GM10847 (cell line): ENCODE measurements around the gene PIP5K1C.

ENCODE experiments used
- POLR2A ChIP-seq: IDR thresholded peaks from 2 replicates; pipeline ENCODE4 v1.6.1; 2011; ENCODE audit not compliant: insufficient read length; ENCODE audit errors: extremely low read depth

The PIP5K1C gene

DNA sequence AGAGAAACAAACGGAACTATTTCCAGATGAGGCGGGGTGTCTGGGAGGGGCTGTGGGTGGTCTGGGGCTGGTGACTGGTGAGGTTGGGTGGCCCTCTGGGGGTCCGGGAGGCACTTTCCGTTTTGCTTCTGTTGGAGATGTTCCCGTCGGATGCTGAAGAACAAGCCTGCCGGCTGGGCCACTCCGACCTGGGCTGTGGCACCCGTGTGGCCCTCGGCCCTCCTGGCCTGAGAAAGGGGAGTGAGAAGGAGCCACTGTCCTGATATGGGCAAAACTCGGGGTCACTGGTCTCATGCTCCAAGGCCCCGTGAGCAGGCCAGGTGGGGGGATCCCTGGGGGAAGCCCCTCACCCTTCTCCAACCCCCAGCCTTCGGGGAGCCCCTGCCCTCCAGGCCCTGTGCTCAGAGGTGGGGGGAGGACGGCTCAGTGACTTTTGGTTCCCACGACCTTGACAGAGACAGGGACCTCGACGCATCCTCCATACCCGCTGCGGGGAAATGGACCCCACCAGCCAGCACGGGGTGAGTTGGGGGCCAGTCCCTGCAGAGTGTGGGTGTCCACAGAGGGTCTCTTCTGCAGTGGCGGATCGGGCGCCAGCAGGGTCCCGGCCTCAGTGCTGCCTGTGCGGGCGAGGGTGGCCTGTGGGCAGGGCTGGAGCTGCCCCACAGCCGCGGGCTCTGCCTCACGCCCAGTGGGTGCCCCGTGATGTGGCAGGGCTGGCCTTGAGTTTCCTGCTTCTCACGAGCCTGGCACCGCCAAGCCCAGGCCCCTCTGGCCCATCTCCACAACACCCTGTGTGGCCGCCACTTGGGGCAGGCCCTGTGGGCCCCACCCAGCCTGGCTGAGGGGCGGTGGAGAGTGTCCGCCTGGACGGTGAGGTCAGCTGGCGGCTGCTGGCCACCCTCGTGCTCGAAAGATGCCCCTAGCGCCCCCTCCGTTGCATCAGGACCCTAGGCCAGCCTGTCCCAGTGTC, 89.2 kb downstream of the PIP5K1C start:
- TF ChIP-seq POLR2A = no peak

DNA sequence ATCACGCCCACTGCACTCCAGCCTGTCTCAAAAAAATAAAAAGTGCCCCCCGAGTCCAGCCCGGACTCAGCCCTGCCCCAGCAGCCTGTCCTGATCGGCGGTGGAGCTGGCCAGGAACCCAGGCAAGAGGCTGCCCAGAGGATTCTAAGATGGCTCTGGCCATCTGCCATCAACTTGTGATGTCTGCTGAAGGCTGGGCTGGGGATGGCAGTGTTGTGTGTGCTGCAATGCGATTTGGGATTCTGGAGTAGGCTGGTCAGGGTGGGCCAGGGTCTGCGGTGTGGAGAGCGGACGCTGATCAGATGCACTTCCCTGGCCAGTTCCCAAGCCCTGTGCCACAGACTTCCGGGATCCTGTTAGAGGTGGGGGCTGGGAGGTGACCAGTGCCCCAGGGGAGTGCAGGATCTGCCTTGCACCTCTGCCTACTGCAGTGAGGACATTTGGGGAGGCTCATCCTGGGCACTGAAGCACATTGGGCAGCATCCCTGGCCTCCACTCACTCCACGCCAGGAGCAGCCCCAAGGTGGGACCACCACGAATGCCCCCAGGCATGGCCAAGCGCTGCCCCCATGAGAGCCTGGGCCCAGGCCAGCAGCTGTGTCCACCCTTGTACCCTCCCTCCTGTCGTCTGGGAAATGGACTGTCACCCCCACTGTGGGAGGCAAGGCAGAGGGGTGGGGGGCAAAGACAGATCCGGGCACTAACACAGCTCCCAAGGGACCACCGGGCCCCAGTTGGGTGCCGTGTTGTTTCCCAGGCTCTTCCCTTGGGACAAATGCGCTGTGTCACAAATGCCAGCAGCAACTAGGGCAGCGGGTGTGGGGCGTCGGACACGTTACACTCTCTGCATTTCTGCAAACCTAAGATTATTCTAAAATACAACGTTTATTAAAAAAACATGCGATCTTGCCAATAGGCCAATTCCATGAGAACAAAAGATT, 90.2 kb downstream of the PIP5K1C start:
- no peak for TF ChIP-seq POLR2A

DNA sequence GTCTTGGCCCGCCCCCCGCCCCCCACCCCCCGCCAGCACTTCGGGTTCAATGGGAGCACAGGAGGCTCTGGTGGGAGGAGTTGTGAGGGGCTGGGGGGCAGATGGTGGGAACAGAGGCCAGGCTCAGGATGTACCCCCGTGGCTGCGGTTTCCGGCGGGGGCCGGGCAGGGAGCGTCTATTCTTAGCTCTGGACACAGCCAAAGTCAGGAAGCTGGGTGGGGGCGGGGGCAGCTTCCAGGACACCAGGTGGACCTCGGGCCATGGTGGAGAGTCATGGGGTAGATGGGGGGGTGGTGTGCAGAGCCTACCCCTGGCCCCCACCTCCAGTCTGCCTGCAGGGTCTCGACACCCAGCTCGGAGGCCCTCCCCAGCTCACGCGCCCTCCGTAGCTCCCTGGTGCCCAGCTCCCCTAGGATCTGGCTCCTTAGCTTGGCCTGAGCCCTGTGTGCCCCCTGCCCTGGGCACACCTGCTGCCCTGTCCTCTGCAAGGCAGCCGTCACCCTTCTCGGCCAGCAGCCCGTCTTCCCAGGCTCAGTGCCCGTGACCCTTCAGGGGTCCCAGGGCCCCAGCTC, 91.4 kb downstream of the PIP5K1C start:
- no peak for TF ChIP-seq POLR2A

DNA sequence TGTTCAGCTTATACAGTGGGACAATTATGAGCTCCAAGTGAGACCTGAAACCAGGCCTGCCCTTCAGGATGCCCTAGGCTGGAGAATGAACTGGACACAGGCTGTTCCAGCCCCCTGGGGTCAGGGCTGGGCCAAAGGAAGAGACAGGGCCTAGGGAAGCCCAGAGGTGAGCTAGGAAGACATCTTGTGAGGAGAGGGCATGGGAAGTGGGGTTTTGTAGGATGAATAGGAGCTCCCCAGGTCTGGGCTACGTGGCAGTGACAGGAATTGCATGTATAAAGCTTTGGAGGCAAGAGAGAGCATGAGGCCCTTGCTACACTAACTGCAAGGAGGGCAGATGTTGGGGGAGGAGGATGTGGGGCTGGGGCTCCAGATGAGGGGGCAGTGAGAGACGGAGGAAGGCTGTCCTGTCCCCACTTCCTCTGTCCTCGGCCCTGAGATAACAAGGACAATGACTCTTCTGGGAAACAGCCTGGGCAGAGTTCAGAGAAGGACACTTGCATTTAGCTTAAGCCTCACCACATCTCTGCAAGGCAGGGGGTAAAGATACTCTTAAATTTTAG, 92.1 kb downstream of the PIP5K1C start:
- no peak for TF ChIP-seq POLR2A

DNA sequence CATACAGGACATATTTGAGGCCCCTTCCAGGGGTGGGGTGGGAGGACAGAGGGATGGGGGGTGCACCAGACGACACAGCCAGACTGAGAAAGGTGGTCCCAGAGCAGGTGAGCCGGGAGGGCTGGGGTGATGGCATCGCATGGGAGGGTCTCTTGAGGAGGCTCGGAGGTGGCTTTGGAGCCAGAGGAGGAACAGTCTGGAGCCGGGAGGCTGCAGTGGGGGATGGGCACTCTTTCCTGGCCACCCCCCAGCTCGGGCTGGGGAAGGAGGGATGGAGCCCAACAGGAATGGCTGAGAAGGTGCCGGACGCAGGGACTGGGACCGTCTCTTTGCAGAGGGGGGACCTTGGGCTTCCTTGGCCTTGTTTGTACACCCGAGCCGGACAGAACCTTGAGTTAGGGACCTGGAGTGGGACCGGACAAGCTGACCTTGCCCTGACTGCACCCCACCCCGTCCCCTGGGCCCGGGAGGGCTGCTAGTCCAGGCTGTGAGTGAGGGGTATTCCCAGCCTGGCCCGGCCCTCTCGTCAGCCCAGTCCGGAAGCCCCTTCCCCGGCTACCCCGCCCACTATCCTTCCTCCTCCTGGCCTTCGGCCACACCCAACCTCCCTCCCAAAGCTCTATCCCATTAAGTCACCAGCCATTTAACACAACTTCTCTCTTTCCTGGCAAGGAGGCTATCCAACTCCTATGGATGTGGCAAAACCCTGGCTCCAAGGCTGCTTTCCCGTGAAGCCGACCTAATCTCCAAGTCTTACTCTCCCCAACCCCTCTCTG, 92.8 kb downstream of the PIP5K1C start:
- TF ChIP-seq POLR2A = no peak

DNA sequence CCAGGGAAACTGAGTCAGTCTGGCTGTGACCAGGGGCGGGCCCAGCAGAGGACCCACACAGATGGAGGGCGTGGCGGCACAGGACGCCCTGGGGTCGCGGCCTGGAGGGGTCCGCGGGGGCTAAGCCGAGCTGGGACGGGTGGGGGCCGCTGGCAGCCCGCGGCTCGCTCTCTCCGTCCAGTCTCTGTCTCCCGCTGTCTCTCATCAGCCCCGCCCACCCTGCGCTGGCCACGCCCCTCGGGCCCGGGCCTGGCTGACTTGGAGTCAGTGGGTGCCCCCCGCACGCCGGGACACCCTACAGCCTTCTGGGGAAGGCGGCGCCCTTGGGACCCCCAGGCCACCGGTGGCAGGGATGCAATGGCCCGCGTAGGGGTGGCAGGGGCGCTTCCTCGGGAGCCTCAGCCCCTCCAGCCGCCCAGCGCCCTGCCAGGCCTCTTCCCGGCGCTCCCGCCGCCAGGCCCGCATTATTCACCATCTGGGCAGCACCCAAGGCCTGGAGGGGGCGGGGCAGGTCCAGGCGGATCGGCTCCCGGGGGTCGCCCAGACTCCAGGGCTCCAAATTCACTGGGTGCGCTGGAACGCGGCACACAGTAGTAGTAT, 93.5 kb downstream of the PIP5K1C start, which contains the start of gene TBXA2R:
Gene TBXA2R (minus strand): TSS at position 186 of the 600 bp plus-strand sequence. CDS start 6,241 bp downstream, outside the sequence.
- no peak for TF ChIP-seq POLR2A

DNA sequence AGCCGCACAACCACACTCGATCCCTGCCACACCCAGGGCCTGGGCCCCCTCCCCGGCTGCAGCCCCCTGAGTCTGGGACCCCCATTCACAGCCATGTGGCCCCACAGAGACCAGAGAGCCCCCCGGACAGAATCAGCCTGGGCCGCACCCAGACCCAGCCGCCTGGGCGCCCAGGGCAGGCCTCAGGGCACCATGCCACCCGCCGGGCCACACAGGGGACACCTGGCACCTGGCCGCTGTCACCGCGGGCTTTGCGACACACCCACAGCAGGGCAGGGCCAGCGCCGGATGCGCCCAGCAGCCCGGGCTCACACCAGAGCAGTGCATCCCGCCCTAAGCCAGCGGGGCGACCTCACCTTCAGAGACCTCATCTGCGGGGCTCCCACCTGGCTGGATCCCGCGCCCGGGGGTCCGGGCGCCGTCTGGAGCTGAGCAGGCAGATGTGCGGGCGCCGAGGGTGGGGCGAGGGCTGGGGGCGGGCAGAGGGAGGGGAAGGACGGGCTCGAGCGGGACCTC, 94.0 kb downstream of the PIP5K1C start:
- no peak for TF ChIP-seq POLR2A

DNA sequence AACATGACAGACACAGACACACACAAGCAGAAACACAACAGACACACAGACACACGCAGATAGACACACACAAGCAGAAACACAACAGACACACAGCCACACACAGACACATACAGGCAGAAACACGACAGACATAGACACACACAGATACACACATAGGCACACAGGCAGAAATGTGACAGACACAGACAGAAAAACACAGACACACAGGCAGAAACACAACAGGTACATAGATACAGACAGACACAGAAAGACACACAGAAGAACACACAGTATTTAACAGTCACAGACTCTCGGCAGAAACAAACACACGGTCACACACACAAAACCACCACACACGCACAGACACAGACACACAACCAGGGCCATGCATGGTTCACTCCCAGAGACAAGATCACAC, 94.5 kb downstream of the PIP5K1C start:
- no peak for TF ChIP-seq POLR2A

DNA sequence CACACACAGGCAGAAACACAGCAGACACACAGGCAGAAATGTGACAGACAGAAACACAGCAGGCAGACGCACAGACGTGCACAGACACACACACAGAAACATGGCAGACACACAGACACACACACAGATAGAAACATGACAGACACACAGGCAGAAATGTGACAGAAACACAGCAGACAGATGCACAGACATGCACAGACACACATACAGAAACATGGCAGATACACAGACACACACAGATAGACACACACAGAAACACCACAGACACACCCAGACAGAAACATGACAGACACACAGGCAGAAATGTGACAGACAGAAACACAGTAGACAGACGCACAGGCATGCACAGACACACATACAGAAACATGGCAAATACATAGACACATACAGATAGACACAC, 94.9 kb downstream of the PIP5K1C start:
- TF ChIP-seq POLR2A = no peak

DNA sequence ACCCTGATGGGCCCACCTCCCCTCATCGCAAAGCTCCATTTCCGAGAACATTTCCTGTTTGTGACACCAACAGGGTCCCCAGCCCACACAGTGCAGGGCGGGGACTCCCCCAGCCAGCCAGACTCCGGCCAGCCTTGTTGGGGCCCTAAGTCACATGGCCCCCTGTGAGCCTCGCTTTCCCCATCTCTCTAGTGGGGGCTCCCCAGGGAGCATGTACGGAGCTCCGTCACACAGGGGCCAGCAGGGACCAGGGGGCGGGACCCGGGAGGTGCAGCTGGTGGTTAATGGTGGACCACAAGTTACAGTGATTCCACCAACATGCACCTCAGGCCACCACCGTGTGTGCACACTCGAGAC, 95.3 kb downstream of the PIP5K1C start:
- TF ChIP-seq POLR2A = no peak

DNA sequence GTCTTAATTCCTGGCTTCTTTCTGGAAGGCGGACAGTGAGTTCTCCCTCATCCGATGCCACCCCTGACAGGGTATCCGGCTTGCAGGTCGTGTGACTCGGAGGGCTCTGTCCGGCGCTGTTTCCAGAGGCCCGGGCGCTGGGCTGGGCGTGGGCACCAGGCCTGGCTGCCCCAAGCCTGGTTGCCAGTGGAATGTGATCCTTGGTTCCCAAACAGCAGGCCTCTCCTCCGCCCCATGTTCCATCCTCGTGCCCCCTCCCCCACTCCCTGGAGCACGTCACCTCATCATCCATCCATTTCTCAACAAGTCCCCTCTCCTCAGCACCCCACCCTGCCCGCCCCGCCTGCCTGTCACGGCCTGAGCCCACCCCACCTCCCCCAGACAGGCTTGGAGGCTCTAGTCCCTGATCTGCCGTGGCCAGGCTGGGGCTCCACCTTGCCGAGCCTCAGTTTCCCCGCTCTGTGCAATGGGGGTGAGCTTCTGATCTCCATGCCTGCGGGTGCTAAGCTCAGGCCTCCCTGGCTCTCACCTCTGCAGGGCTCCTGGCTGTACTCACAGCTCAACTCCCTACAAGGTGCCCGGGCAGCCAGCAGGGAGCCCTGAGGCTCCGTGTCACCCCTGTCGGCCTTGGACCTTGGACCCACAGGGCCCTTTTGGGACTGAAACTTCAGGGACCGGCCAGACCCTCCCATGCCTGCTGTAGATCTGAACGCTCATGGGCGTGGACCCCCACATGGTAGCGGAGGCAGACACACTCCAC, 95.9 kb downstream of the PIP5K1C start:
- no peak for TF ChIP-seq POLR2A

DNA sequence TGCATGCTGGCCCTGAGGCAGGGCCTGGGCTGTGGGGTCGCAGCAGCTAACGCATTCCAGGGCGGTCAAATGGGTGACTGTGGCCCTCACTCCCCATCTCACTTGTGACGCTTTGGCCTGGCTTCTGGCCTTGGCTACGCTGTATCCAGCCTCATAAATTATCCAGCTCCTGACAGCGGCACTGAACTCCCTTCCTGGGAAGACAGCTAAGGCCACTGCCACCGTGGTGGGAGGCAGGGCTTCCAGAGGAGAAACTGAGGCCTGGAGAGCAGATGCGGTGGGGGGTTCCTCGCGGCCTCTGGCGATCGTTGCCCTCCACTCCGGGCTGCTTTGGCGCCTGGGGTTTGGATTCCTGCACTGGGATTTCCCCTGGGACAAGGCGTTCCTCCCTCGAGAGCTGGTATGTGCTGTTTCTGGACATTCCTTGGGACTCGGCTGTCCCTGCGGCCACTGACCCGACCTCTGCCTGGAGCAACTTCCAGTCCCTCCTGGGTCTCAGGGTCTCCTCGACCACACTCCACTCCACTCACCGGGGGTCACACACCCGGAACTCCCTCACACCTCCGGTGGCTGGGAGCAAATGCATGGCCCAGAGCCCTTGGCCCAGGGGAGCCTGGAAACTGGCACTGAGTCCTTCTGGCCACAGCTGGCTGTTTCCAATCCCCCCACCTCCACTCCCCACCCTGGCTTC, 97.0 kb downstream of the PIP5K1C start:
- no peak for TF ChIP-seq POLR2A
